Stimulated activated naive CD8-positive, alpha-beta T cell treated with anti-CD3 and anti-CD28 coated beads, Interleukin-15, Interleukin-2, amounts not matched to agents 100 ng/mL and 50 ng/mL, for 24 hours (primary cell): Measurements from ENCODE around the gene TMEM150C.

Experiments
- H3K27ac Mint-ChIP-seq: one replicate; pipeline ENCODE4 v1.8.0; 2021; ENCODE audit warnings: mild to moderate bottlenecking, mixed read lengths
- H3K27me3 Mint-ChIP-seq: one replicate; pipeline ENCODE4 v1.8.0; 2021; ENCODE audit warnings: mixed read lengths
- H3K36me3 Mint-ChIP-seq: one replicate; pipeline ENCODE4 v1.8.0; 2021; ENCODE audit warnings: low read depth, mixed read lengths
- H3K4me1 Mint-ChIP-seq: one replicate; pipeline ENCODE4 v1.8.0; 2021; ENCODE audit warnings: low read depth, mixed read lengths
- H3K4me3 Mint-ChIP-seq: one replicate; pipeline ENCODE4 v1.8.0; 2021; ENCODE audit warnings: mild to moderate bottlenecking, mixed read lengths
- H3K9me3 Mint-ChIP-seq: one replicate; pipeline ENCODE4 v1.8.0; 2021; ENCODE audit warnings: mixed read lengths

TMEM150C gene

GRCh38 chr4:82515705-82516104 lies 46.1 kb downstream of the TMEM150C start:
- Mint-ChIP-seq H3K27ac (no peak overlapping the region), H3K27me3 (peaks cover 8% of the 10 kb centered on the region), H3K36me3 (no peaks in the 10 kb centered on the region), H3K4me3 (no peak overlapping the region), H3K9me3 (no peaks in the 10 kb centered on the region), H3K4me1 (no peaks in the 10 kb centered on the region)

GRCh38 chr4:82513382-82513781 lies 48.4 kb downstream of the TMEM150C start:
- no peak overlapping the region for H3K4me3 Mint-ChIP-seq
- no peaks in the 10 kb centered on the region for H3K4me1 Mint-ChIP-seq
- H3K27me3 Mint-ChIP-seq: peaks cover 12% of the 10 kb centered on the region
- no peak overlapping the region for H3K27ac Mint-ChIP-seq
- no peaks in the 10 kb centered on the region for H3K9me3 Mint-ChIP-seq
- H3K36me3 Mint-ChIP-seq: no peaks in the 10 kb centered on the region

GRCh38 chr4:82510216-82510615 lies 51.6 kb downstream of the TMEM150C start:
- H3K27ac Mint-ChIP-seq: no peak overlapping the region
- no peaks in the 10 kb centered on the region for H3K36me3 Mint-ChIP-seq
- H3K4me1 Mint-ChIP-seq: no peaks in the 10 kb centered on the region
- no peaks in the 10 kb centered on the region for H3K9me3 Mint-ChIP-seq
- H3K27me3 Mint-ChIP-seq: peaks cover 12% of the 10 kb centered on the region
- no peak overlapping the region for H3K4me3 Mint-ChIP-seq

- no peak overlapping the region for H3K4me3 Mint-ChIP-seq
Measured at GRCh38 chr4:82508806-82509428, 52.9 kb downstream of the TMEM150C start.

GRCh38 chr4:82508011-82508410 lies 53.8 kb downstream of the TMEM150C start:
- Mint-ChIP-seq H3K9me3 (no peaks in the 10 kb centered on the region), H3K4me3 (no peak overlapping the region), H3K4me1 (no peaks in the 10 kb centered on the region), H3K27me3 (peaks cover 4% of the 10 kb centered on the region), H3K36me3 (no peaks in the 10 kb centered on the region), H3K27ac (no peak overlapping the region)

More at GRCh38 chr4:82508806-82509428, 52.9 kb downstream of the TMEM150C start:
- no peaks in the 10 kb centered on the region for H3K9me3 Mint-ChIP-seq
- H3K36me3 Mint-ChIP-seq: no peaks in the 10 kb centered on the region
- H3K4me1 Mint-ChIP-seq: no peaks in the 10 kb centered on the region
- peaks cover 11% of the 10 kb centered on the region for H3K27me3 Mint-ChIP-seq
- no peak overlapping the region for H3K27ac Mint-ChIP-seq

GRCh38 chr4:82501154-82501442 lies 60.7 kb downstream of the TMEM150C start:
- Mint-ChIP-seq H3K4me3 (no peak overlapping the region), H3K36me3 (no peaks in the 10 kb centered on the region), H3K27me3 (no peaks in the 10 kb centered on the region), H3K9me3 (no peaks in the 10 kb centered on the region), H3K4me1 (no peaks in the 10 kb centered on the region), H3K27ac (no peak overlapping the region)

- Mint-ChIP-seq H3K4me1 (no peaks in the 10 kb centered on the region), H3K27me3 (no peaks in the 10 kb centered on the region), H3K27ac (no peak overlapping the region), H3K4me3 (no peak overlapping the region), H3K36me3 (no peaks in the 10 kb centered on the region), H3K9me3 (no peaks in the 10 kb centered on the region)
Measured at GRCh38 chr4:82500435-82501153, 61.2 kb downstream of the TMEM150C start.

DNA sequence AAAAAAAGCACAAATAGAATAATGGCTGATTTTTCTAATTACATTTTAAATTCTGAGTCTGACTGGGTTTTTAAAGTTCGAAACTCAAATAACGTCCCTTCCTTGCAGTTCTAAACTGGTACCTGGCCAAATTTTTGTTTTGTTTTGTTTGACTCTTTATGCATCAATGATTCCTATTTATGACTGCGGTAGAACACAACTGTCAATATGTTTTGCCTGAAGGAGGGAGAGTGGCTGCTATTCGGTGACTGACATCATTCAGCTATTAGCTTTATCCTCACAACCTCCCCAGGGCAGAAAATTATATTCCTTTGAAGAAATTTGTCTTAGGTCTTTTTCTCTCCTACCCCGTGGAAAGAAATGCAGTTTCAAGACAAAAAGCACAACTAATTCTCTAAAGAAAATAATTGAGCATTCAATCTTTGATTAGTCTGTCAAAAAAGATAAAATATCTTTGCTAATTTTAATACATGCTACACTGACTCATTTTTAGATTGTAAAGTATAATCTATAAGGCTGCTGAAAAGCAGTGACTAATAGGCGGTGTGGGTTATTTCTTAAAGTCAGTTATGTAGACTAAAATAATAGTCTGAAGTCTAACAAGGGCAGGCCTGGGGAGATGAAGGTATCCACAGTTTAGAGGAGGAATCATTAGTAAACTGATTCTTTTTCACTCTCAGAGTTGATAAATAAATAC lies 61.9 kb downstream of the TMEM150C start:
- H3K27me3 Mint-ChIP-seq: no peaks in the 10 kb centered on the region
- H3K36me3 Mint-ChIP-seq: no peaks in the 10 kb centered on the region
- H3K9me3 Mint-ChIP-seq: no peaks in the 10 kb centered on the region
- no peak overlapping the region for H3K27ac Mint-ChIP-seq
- H3K4me1 Mint-ChIP-seq: no peaks in the 10 kb centered on the region
- no peak overlapping the region for H3K4me3 Mint-ChIP-seq

DNA sequence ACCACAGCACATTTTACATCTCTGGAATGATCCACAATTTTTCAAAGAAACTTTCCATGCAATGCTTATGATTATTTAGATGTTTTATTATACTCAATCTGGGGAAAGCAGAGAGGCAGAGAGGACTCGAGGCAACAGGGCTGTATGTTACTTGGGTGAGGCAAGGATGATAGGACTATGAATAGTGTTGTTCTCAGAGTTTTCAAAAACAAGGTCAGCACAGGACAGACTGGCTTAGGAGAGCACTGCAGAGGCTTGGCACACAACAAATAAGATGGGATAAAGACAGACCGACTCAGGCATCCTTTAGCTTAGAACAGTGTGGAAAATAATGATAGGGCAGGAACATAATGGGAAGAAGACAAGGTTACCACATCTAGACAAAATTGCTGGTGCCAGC lies 65.4 kb downstream of the TMEM150C start:
- no peak overlapping the region for H3K4me3 Mint-ChIP-seq
- no peaks in the 10 kb centered on the region for H3K36me3 Mint-ChIP-seq
- H3K9me3 Mint-ChIP-seq: no peaks in the 10 kb centered on the region
- no peaks in the 10 kb centered on the region for H3K27me3 Mint-ChIP-seq
- H3K4me1 Mint-ChIP-seq: no peaks in the 10 kb centered on the region
- no peak overlapping the region for H3K27ac Mint-ChIP-seq

DNA sequence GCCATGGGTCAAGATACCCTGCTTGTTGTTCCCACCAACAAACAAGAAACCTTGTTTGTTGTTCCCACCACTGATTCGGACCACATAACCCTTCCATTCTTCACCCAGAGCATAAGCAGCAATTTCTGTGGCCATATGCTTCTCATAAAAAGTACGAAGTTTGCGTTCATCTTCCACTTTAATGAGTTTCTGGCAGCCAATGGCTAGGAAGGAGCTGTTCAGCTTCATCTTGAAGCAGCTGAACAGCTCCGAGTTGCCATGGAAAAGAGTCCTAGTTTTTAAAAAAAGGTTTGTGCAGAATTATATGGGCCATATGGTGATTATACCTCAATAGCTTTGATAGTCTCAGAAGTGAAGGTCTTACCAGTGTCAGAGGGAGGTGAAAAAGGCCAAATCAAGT lies 66.1 kb downstream of the TMEM150C start:
- Mint-ChIP-seq H3K9me3 (no peaks in the 10 kb centered on the region), H3K36me3 (no peaks in the 10 kb centered on the region), H3K4me3 (no peak overlapping the region), H3K4me1 (no peaks in the 10 kb centered on the region), H3K27ac (no peak overlapping the region), H3K27me3 (no peaks in the 10 kb centered on the region)

GRCh38 chr4:82493721-82494425 lies 67.9 kb downstream of the TMEM150C start:
- no peaks in the 10 kb centered on the region for H3K36me3 Mint-ChIP-seq
- no peaks in the 10 kb centered on the region for H3K27me3 Mint-ChIP-seq
- no peak overlapping the region for H3K27ac Mint-ChIP-seq
- H3K9me3 Mint-ChIP-seq: no peaks in the 10 kb centered on the region
- no peak overlapping the region for H3K4me3 Mint-ChIP-seq
- no peaks in the 10 kb centered on the region for H3K4me1 Mint-ChIP-seq

DNA sequence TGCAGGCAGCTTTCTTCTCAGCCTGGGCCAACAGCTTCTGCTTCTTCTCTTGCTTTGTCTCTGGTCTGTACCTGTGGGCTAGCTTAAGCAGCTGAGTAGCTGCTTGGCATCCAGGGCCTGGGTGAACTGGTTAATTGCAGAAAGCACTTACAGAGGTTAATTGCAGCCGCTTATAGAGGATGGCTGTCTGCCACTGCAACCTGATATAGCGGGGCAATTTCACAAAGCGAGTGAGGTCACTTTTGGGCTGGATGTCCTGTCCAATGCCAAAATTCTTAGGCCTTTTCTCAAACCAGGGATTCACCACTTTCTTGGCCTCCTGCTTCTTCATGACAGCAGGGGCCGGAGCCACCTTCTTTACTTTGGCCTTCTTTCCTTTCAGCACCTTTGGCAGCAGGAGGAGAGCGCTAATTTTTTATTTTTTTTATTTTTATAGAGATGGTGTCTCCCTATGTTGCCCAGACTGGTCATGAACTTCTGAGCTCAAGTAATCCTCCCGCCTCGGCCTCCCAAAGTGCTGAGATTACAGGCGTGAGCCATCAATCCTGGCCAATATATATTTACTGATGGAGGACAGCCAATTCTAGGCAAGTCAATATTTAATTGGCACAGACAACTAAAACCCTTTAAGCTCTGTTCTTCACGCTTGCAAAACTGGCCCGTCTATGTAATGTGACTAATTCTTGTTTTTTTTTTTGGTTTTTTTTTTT lies 70.4 kb downstream of the TMEM150C start:
- Mint-ChIP-seq H3K27me3 (no peaks in the 10 kb centered on the region), H3K9me3 (no peaks in the 10 kb centered on the region), H3K4me3 (no peak overlapping the region), H3K27ac (no peak overlapping the region), H3K4me1 (no peaks in the 10 kb centered on the region), H3K36me3 (no peaks in the 10 kb centered on the region)

DNA sequence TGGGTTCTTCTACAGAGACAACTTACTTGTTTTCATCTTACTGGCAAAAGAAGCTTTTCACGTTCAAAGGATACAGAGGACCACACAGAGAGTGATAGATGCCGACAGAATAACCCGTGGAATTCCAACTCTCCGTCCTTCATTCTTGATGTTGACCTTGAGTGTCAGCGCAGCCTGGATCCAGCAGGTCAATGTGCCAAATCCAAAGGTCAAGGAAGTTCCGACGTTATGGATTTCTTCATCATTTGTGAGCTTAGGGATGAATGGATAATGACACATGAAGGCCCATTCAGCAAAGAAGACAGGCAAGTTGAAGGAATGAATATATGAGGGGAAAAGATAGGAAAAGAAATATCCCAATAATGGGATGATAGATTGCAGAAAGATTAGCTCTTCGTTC lies 71.8 kb downstream of the TMEM150C start:
- H3K27ac Mint-ChIP-seq: no peak overlapping the region

DNA sequence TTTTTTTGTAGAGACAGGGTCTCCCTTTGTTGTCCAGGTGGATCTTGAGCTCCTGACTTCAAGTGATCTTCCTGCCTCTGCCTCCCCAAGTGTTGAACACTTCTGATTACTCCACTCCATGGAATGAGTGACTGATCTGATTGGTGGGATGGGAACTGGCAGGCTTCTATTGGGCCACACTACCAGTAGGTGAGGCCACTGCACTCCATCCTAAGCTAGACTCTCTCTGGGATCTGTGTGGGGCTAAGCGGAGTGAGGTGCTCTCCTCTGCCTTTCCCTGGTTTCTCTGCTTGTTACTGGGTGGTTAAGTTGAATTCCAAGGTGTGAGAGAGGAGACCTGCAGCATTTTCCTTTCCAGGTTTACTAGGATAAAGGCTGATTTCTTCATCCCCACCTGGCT lies 72.7 kb downstream of the TMEM150C start:
- Mint-ChIP-seq H3K4me1 (no peaks in the 10 kb centered on the region), H3K36me3 (peaks cover 3% of the 10 kb centered on the region), H3K4me3 (no peak overlapping the region), H3K27me3 (no peaks in the 10 kb centered on the region), H3K9me3 (no peaks in the 10 kb centered on the region), H3K27ac (no peak overlapping the region)

More for the DNA sequence above, 71.8 kb downstream of the TMEM150C start:
- Mint-ChIP-seq H3K4me1 (no peaks in the 10 kb centered on the region), H3K36me3 (no peaks in the 10 kb centered on the region), H3K4me3 (no peak overlapping the region), H3K27me3 (no peaks in the 10 kb centered on the region), H3K9me3 (no peaks in the 10 kb centered on the region)
